NCI-H1048 (cell line): Measurements from ENCODE around the gene SLC8B1.

Experiments used
- DNase-seq: peaks from one replicate; lab custom pipeline; 2025; lab: John Stamatoyannopoulos, UW

The SLC8B1 gene

GRCh38 chr12:113292547-113292946 lies 42.4 kb downstream of the SLC8B1 start:
- DNase-seq = no peak

GRCh38 chr12:113292091-113292490 lies 42.8 kb downstream of the SLC8B1 start:
- no peak for DNase-seq

GRCh38 chr12:113291586-113291985 lies 43.3 kb downstream of the SLC8B1 start:
- DNase-seq = no peak

DNA sequence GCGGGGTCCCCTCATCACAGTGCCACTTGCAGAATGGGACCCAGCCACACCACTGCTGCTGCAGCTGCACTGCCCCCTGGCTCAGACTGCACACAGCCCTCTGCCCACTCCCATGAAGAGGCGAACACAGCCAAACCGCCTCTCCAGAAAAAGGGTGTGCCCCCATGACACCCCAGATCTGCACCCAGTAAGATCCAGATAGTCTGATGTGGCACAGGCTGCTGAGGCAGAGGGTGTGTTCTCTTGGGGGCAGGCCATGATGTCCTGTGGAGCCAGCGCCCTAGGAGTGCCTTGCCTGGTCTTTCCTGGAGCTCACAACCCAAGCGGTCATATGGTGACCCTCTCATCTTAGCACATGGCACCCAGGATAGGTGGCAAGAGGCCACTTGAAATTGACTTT lies 44.4 kb downstream of the SLC8B1 start:
- DNase-seq = no peak

DNA sequence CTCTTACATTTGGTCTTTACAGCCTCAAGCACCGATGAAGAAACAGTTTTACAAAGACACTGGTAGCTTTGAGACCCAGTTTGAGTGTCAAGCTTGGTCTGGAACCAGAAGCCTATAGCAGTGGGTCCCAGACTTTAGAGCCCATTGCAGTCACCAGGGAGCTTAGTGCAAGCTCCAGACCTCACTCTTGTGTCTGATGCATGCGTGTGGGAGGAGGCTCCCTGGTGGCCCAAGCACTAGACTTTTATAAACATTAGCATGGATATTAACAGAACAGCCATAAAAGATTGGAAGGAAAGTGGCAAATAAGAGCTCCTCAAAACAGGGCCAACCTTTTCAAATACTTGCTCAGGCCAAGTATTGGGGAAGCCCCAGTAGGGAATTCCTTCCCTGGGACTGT lies 45.5 kb downstream of the SLC8B1 start:
- no peak for DNase-seq

GRCh38 chr12:113287899-113288282 lies 47.0 kb downstream of the SLC8B1 start:
- no peak for DNase-seq

DNA sequence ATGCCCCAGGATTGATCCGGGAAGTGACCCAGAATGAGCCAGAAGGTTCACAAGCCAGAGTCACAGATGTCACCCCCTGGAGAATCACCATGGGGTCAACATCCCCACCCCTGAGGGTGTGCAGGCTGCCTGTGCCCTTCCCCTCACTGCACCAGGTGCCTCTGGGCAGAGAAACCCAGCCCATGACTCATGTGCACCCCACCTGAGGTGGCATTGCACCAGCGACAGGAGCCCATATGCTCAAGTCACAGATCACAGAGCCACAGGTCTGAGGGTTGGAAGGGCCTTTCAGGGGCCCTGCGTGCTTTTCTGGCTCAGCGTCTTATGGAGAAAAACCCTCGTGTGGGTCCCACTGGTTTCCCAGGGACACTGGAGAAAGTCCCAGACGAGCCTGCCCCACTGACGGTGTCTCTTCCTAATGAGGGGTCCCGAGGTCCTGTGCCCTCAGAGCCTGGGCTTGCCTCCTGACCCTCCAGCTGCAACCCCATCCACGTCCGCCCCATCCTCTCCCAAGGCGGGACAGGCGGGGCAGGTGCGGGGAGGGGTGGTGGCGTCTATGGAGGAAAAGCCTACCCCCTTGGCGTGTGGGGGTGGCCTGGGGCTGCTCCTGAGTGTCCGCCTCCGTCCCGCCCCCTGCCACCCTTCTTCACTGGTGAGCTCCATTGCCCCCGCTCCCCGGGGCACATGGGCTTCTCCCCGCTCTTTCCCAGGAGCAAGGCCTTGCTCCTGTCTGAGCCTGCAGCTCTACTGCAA lies 47.6 kb downstream of the SLC8B1 start:
- no peak for DNase-seq

DNA sequence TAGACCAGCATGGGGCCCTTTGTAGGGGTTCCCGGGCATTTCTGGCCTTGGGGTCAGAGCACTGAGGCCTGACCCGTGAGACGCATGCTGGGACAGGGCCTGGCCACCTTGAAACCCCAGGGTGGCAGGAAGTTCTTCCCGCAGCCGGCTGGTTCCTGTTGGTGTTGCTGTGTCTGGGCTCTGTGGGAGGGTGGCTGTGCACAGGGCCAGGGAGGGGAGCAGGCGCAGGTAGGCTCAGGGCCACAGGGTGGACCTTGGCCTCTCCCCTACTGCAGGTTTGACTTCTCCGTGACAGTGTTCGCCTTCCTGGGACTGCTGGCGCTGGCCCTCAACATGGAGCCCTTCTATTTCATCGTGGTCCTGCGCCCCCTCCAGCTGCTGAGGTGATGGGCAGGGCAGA lies 48.2 kb downstream of the SLC8B1 start:
- no peak for DNase-seq

GRCh38 chr12:113285679-113286610 lies 49.0 kb downstream of the SLC8B1 start:
- no peak for DNase-seq

GRCh38 chr12:113284751-113285150 lies 50.2 kb downstream of the SLC8B1 start:
- DNase-seq = no peak

- DNase-seq = no peak
Measured at GRCh38 chr12:113278633-113279032, 56.3 kb downstream of the SLC8B1 start.

DNA sequence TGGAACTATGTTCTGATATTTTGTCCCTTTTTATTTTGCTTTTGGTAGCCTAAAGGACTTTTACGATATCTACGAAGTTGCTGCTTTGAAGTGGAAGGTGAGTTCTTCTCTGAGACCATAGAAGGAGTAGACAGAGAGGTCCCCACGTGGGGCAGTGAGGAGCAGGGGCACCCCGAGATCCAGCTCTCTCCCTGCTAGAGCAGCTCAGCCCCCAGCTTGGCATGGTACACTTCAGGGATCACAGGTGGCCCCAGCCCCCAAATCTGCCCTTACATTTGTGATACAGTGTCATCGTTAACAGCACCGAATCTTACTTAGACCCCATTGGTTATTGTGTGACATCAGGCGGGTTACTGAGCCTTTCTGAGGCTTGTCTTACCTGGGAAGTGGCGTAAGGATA lies 56.8 kb downstream of the SLC8B1 start:
- DNase-seq = no peak

DNA sequence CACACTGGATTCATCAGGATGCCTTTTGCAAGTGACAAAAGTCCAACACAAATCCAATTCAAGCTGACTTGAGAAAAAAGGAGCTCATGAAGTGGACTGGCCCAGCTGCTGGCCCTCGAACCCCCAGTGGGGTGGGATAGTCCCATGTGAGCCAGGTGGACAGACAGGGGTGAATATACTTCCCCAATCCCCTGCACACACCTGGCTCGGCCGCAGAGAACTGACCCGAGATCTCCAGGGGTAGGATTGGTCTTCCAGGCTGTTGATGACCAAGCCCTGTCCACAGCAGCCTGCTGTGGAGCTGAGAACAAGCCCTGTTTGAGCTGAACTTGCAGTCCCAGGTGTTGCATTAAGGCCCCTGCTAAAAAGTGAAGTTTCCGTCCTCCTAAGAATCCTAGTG lies 57.4 kb downstream of the SLC8B1 start:
- no peak for DNase-seq

DNA sequence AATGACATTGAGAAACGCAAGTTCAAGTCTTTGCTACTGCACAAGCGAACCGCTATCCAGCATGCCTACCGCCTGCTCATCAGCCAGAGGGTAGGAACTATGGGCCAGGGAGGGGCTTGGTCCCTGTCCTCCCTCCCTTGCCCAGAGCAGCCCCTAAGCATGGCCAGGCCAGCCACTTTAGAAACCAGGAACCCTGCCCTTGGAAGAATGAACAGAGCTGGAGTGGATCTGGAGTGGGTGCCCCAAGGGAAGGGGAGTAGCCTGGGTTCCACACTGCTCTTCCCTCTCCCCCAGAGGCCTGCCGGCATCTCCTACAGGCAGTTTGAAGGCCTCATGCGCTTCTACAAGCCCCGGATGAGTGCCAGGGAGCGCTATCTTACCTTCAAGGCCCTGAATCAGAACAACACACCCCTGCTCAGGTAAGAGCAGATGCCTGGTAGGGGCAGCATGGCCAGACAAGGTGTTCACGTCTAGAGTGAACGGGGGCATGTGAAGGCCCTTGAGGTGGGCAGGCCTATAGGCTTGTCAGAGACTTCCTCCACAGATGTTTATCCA lies 57.9 kb downstream of the SLC8B1 start:
- no peak for DNase-seq

- DNase-seq = no peak
Measured at GRCh38 chr12:113276306-113276705, 58.6 kb downstream of the SLC8B1 start.

GRCh38 chr12:113274848-113275247 lies 60.1 kb downstream of the SLC8B1 start:
- no peak for DNase-seq

- DNase-seq = no peak
Measured at GRCh38 chr12:113273053-113273725, 61.7 kb downstream of the SLC8B1 start.

DNA sequence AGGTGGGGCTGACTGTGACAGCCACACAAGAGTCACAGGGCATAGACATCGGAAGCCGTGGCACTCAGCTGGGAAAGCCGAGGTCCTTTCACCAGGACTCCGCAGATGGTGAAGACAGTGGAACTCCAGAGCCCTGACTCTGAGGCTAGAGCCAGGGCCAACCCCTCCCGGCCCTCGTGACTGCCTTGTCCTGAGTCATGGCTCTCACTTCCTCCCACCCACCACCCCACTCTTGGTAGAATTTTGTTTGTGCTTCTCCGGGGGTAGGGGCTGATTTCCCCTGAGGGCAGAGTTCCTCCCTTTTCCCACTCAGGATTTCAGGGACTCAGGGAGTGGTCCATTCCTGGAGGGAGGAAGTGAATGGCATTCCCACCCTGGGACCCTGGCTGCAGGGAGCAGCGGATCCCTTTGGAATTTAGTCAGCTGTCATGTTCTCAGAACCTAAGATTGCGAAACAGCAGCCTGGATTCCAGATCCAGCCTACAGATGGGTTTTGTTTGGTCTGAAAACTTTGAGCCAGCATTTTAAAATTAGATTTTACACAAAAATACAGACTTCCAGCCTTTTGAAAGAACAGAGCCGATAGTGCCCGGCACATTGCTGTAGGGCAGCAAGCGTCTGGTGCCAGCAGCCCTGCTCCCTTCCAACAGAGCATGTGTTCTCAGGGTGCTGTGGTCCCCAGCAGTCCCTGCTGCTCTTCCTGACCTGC lies 62.9 kb downstream of the SLC8B1 start:
- no peak for DNase-seq

DNA sequence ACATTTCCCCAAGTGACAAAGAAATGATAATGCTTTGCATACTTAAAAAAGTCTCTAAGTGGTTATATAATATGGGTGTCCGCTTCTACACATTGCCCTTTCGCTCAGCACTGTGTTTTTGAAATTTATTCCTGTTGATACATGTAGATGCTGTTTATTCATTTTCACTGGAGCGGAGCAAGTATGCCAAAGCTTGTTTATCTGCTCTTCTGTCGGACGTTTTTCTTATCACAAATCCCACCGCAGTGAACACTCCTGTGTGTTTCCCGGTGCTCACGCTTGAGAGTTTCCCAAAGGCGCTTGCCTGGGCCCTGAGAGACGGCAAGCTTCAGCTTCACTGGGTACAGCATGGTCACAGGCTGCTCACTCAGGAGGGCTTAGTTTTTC lies 63.5 kb downstream of the SLC8B1 start:
- DNase-seq = no peak

GRCh38 chr12:113270709-113271009 lies 64.2 kb downstream of the SLC8B1 start:
- no peak for DNase-seq

GRCh38 chr12:113269257-113269943 lies 65.5 kb downstream of the SLC8B1 start:
- DNase-seq = no peak
